AG08395 (cell line): Measurements from ENCODE around the gene SP100.
"Not testable (repeated sequence)": the region's sequence is repeated elsewhere in the genome, so short reads cannot be mapped to it uniquely, and the experiment has no call there.

Source experiments
- DNase-seq: peaks from one replicate; pipeline ENCODE4 v3.0.0; 2012; ENCODE audit warnings: mixed read lengths, low spot score

Gene SP100

GRCh38 chr2:230419181-230419580, 3.2 kb downstream of the SP100 start:
- DNase-seq, result no peak

GRCh38 chr2:230422149-230422548, 6.1 kb downstream of the SP100 start:
- no peak for DNase-seq

- DNase-seq, result no peak
Observed at GRCh38 chr2:230423851-230424458, 8.0 kb downstream of the SP100 start.

- no peak for DNase-seq
Observed at GRCh38 chr2:230425377-230425776, 9.4 kb downstream of the SP100 start.

- no peak for DNase-seq
Observed at GRCh38 chr2:230429513-230429912, 13.5 kb downstream of the SP100 start.

GRCh38 chr2:230430957-230431910, 15.2 kb downstream of the SP100 start:
- no peak for DNase-seq

- DNase-seq, result no peak
Observed at GRCh38 chr2:230434677-230435324, 18.8 kb downstream of the SP100 start.

- DNase-seq, result no peak
Observed at GRCh38 chr2:230435431-230435830, 19.4 kb downstream of the SP100 start.

GRCh38 chr2:230439121-230439520, 23.1 kb downstream of the SP100 start:
- DNase-seq, result not testable (repeated sequence)

- DNase-seq, result no peak
Observed at GRCh38 chr2:230439590-230439989, 23.6 kb downstream of the SP100 start.

GRCh38 chr2:230441227-230441897, 25.4 kb downstream of the SP100 start:
- DNase-seq, result peak; percentile 21

GRCh38 chr2:230443541-230443940, 27.5 kb downstream of the SP100 start:
- DNase-seq, result peak; percentile 29

GRCh38 chr2:230444832-230445231, 28.8 kb downstream of the SP100 start:
- DNase-seq, result no peak

GRCh38 chr2:230447036-230447435, 31.0 kb downstream of the SP100 start:
- DNase-seq, result no peak

- DNase-seq, result no peak
Observed at GRCh38 chr2:230447455-230448451, 31.8 kb downstream of the SP100 start.

- no peak for DNase-seq
Observed at GRCh38 chr2:230449901-230450467, 34.0 kb downstream of the SP100 start.

- no peak for DNase-seq
Observed at GRCh38 chr2:230453006-230453405, 37.0 kb downstream of the SP100 start.

- DNase-seq, result no peak
Observed at GRCh38 chr2:230455005-230455684, 39.1 kb downstream of the SP100 start.

GRCh38 chr2:230457073-230457768, 41.2 kb downstream of the SP100 start:
- no peak for DNase-seq
